Osteocyte (in vitro differentiated cells): ENCODE measurements around the gene KIRREL3. TPM values are rescaled to one million over a fixed set of nuclear protein-coding genes. Genes with fewer than 3 reads are reported as not detected.

ENCODE experiments used
- DNase-seq: peaks from one replicate; pipeline ENCODE4 v3.0.0; 2021; ENCODE audit warnings: mixed read lengths; ENCODE audit not compliant: unreplicated experiment; ENCODE audit errors: extremely low spot score
- H3K27ac Mint-ChIP-seq: one replicate; pipeline ENCODE4 v1.8.0; 2021; ENCODE audit warnings: mild to moderate bottlenecking, mixed read lengths; ENCODE audit not compliant: unreplicated experiment
- H3K27me3 Mint-ChIP-seq: one replicate; pipeline ENCODE4 v1.8.0; 2021; ENCODE audit warnings: mixed read lengths; ENCODE audit not compliant: unreplicated experiment
- H3K36me3 Mint-ChIP-seq: one replicate; pipeline ENCODE4 v1.8.0; 2021; ENCODE audit warnings: mixed read lengths; ENCODE audit not compliant: unreplicated experiment
- H3K4me1 Mint-ChIP-seq: one replicate; pipeline ENCODE4 v1.8.0; 2021; ENCODE audit warnings: mixed read lengths; ENCODE audit not compliant: unreplicated experiment
- H3K4me3 Mint-ChIP-seq: one replicate; pipeline ENCODE4 v1.8.0; 2021; ENCODE audit warnings: mild to moderate bottlenecking, moderate library complexity, mixed read lengths; ENCODE audit not compliant: unreplicated experiment
- H3K9me3 Mint-ChIP-seq: one replicate; pipeline ENCODE4 v1.8.0; 2021; ENCODE audit warnings: mixed read lengths; ENCODE audit not compliant: unreplicated experiment
- total RNA-seq: library from RNA; stranded (reverse); gene quantifications from 2 replicates; pipeline ENCODE4 v1.2.1, GENCODE V29; 2021
- TF ChIP-seq, protein P1 (sequence below): fragments of 200-600 bp; sonication (generic); IDR thresholded peaks from 2 replicates; pipeline ENCODE4 v1.5.0; 2021; ENCODE audit warnings: antibody characterized with exemption, mild to moderate bottlenecking, moderate library complexity

KIRREL3 gene
- total RNA-seq, 1 donor from 2014 or later, result 1.2 TPM

DNA sequence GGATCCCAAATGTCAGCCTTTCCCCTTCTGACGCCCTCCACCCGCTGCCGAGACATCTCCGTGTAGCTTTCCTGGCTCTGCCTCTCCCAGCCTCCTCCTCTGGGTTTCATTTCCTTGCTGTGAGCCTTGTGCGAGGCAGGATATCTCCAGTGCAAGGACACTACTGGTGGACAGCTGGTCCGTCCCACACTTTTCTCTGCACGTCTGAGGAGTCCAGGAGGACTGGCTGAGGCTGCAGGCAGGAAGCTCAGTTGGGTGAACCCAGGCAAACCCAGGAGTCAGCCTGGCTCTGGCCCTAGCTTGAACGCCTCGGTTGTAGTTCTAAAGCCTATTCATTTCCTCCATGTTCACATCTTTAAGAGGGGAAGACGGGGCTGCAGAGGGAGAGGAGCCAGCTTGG lies 499.6 kb downstream of the KIRREL3 start:
- H3K27me3 Mint-ChIP-seq, result peaks cover 8% of the 10 kb centered on the region
- TF ChIP-seq, protein P1, sequence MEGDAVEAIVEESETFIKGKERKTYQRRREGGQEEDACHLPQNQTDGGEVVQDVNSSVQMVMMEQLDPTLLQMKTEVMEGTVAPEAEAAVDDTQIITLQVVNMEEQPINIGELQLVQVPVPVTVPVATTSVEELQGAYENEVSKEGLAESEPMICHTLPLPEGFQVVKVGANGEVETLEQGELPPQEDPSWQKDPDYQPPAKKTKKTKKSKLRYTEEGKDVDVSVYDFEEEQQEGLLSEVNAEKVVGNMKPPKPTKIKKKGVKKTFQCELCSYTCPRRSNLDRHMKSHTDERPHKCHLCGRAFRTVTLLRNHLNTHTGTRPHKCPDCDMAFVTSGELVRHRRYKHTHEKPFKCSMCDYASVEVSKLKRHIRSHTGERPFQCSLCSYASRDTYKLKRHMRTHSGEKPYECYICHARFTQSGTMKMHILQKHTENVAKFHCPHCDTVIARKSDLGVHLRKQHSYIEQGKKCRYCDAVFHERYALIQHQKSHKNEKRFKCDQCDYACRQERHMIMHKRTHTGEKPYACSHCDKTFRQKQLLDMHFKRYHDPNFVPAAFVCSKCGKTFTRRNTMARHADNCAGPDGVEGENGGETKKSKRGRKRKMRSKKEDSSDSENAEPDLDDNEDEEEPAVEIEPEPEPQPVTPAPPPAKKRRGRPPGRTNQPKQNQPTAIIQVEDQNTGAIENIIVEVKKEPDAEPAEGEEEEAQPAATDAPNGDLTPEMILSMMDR, result no peak
- H3K4me3 Mint-ChIP-seq, result no peak overlapping the region
- no peak overlapping the region for H3K27ac Mint-ChIP-seq
- no peaks in the 10 kb centered on the region for H3K36me3 Mint-ChIP-seq
- no peaks in the 10 kb centered on the region for H3K4me1 Mint-ChIP-seq
- peaks cover 11% of the 10 kb centered on the region for H3K9me3 Mint-ChIP-seq
- no peak for DNase-seq

DNA sequence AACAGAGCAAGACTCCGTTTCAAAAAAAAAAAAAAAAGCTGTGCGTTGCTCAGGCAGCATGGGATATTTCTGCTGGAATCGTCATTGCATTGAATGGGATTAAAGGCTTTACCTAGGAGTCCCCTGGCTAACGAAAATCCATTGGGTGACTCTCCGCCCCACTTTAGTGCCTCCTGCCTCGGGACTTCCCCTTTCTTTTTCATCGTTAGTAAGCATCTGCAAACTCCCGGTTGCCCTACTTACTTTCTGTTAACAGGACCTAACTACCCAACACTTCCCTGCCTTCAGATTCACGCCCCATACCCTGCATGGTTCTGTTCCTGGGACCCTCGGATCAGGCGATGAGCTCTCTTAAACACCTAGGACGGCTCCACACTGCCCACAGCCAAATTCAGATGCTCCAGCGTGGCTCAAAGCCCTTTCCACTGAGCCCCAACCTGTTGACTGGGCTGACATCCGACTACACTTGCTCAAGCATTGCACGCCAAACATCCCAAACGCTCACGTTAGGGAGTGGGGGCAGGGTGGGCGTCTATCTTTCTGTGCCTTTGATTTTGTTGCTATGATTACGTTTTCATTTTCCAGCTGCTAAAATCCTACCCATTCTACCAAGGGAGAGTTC lies 501.3 kb downstream of the KIRREL3 start:
- Mint-ChIP-seq H3K36me3 (no peaks in the 10 kb centered on the region), H3K4me1 (no peaks in the 10 kb centered on the region), H3K27ac (no peak overlapping the region), H3K9me3 (peaks cover 2% of the 10 kb centered on the region), H3K27me3 (peaks cover 5% of the 10 kb centered on the region), H3K4me3 (no peak overlapping the region)
- DNase-seq, result no peak
- TF ChIP-seq, protein P1, result no peak

DNA sequence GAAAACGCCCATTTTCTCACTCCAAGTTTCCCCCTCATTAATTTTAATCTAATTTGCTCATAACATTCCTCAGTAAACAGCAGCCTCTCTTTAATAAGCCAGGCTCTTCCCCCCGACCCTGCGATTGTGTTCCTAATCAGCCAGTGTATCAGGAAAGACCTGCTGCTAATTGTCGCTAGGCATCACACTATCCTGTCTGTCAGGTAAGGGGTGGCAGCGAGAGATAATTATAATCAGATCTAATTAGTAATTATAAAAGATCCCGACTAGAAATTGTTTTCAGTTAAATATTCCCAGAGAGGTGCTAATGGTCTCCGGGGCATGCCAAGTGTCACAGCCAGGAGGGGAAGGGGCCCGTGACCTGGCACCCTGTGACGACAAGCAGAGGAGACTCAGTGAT lies 502.3 kb downstream of the KIRREL3 start:
- DNase-seq, result no peak
- TF ChIP-seq, protein P1, result no peak
- Mint-ChIP-seq H3K4me1 (no peaks in the 10 kb centered on the region), H3K4me3 (no peak overlapping the region), H3K36me3 (no peaks in the 10 kb centered on the region), H3K27me3 (no peaks in the 10 kb centered on the region), H3K9me3 (no peaks in the 10 kb centered on the region), H3K27ac (no peak overlapping the region)

DNA sequence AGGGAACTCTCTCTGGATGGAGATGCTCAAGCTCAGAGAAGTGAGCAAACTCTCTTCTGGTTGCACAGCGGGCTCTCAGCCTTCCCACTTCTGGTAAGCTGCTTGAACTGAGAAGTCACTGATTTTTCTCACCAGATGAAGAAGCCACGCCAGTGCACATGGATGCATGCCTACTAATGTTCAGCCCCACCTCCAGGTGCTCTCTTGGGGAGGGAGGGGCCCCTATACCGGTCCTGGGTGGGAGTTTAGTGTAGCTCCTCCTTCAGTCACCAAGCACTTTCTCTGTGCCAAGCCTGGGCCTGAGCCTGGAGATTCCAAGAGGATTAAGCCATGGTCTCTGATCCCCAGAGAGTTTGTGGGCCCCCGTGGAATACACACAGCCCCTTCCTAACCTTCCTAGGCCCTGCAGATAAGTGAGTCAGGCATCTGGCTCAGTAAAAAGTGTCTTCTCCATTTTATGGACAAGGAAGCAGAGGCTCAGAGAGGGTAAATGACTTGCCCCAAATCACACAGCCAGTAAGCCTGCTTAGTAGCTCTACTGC lies 502.9 kb downstream of the KIRREL3 start:
- Mint-ChIP-seq H3K27ac (no peak overlapping the region), H3K27me3 (no peaks in the 10 kb centered on the region), H3K4me3 (no peak overlapping the region), H3K4me1 (no peaks in the 10 kb centered on the region), H3K36me3 (no peaks in the 10 kb centered on the region), H3K9me3 (no peaks in the 10 kb centered on the region)
- DNase-seq, result no peak
- TF ChIP-seq, protein P1, result no peak

DNA sequence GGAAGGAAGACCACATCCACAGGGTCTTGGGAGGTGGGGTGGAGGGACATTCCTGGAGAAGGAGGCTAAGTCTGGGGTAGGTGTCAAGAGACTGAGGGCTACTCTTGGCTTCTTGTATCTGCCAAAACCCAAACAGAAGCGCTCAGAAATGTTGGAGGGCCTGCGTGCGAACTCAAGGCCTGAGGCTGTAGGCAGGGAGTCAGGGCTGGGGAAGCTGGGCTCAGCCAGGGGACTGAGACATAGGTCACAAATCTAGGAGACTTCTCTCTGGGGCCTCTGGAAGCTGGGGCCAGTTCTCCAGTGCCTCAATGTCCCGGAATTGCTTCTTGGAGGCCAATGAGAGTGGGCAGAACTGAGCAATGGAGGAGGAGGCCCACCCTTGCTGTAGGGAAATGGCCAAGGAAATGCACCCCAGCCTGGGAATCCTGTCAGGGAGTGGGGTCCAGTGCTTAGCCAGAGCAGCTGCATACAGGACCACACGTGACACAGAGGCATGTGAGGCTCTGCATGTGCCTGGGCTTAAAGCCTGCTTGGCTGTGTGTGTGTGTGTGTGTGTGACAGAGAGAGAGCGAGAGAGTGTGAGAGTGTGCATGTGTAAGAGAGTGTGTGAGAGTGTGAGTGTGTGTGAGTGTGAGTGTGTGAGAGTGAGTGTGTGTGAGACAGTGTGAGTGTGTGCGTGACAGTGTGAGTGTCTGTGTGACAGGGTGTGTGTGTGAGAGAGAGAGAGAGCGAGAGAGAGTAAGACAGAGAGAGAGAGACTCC lies 503.8 kb downstream of the KIRREL3 start:
- Mint-ChIP-seq H3K4me1 (no peaks in the 10 kb centered on the region), H3K27ac (no peak overlapping the region), H3K36me3 (no peaks in the 10 kb centered on the region), H3K4me3 (no peak overlapping the region), H3K9me3 (no peaks in the 10 kb centered on the region), H3K27me3 (no peaks in the 10 kb centered on the region)
- DNase-seq, result no peak
- TF ChIP-seq, protein P1, result no peak
